M059J (cell line): ENCODE data around the gene GATA6. TPM values are rescaled to one million over a fixed set of nuclear protein-coding genes. Genes with fewer than 3 reads are reported as not detected.

Experiments used
- DNase-seq: peaks from one replicate; pipeline ENCODE4 v3.0.0-alpha.2; 2012; ENCODE audit warnings: low read depth
- total RNA-seq: library from RNA; depleted of rRNA; stranded (reverse); fragments of >200 nt; shearing (Covaris generic); gene quantifications from 2 replicates; pipeline ENCODE4 v1.2.3, GENCODE V29; 2014; rRNA removed

The GATA6 gene
- total RNA-seq, 1 experiment from 2014 or later, result 4.6 TPM

DNA sequence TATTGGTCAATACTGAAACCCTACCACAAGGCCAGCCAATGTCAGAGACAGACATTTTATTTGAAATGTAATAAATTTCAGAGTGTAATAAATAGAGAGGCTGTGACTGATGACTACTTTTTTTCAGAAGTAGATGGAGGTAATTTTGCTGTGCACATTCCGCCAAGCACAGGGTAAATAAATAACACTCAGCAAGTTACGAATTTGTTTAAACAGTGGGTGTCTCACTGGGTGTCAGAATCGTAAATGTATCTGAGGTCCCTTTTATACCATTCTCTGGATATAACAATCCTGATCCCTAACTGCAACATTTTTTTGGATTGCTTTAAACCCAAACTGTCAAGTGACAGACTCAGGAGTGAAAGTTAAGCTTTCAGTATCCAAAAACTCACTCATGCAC lies 74.1 kb downstream of the GATA6 start:
- no peak for DNase-seq

DNA sequence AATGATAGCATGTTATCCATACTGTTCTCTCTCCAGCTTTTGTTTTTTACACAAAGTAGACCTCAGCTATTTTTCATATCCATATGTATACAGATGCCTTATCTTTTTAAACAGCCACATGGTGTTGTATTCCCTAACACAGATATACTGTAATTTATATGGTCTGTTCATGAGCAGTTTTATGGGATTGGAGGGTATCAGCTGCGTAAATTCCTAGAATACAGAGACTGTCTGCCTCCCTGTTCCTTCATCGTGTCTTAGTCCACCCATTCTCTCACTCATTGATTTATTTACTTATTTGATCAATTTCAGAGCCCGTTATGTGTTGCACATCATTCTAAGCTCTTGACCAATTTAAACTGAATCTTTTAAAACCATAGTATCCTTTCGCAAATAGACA lies 80.6 kb downstream of the GATA6 start:
- DNase-seq, result no peak

DNA sequence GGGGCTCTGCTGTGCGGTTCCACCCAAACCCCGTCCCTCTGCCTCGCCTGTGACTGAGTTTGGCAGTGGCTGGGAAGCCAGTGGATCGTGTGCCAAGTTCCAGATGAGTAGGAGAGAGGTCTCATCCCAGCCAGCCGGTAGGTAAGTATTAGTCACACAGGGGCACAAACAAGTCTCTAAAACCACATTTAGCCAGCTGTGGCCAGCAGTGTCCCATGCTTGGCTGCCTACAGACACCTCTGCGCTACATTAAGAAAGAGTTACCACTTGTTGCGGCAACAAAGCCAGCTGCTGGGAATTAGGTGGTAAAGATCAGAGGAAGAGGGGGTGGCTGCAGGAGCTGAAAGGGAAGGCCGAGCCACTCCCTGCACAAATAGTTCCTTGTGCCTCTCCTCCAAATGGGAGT lies 81.2 kb downstream of the GATA6 start:
- DNase-seq, result peak; percentile 68

Other genes starting within 250 kb of the GATA6 start
- gene CTAGE1, start 248.3 kb downstream of the GATA6 start, total RNA-seq, result 0.15 TPM in 1 of 2 replicates, not detected in the other